DOHH2 (cell line): ENCODE results near the gene MLIP.

Experiments used
- EZH2phosphoT487 ChIP-seq: fragments of 200-600 bp; sonication (generic); IDR thresholded peaks from 2 replicates; pipeline ENCODE4 v1.6.1; 2017; ENCODE audit warnings: borderline replicate concordance, mild to moderate bottlenecking, antibody characterized with exemption, low read length, moderate library complexity, mixed read lengths
- TF ChIP-seq, protein P1 (sequence below): fragments of 200-600 bp; sonication (generic); IDR thresholded peaks from one replicate; pipeline ENCODE4 v1.5.1; 2014; ENCODE audit warnings: antibody characterized with exemption, mild to moderate bottlenecking, low read depth, low read length; ENCODE audit not compliant: poor library complexity, severe bottlenecking

- TF ChIP-seq, protein P1, sequence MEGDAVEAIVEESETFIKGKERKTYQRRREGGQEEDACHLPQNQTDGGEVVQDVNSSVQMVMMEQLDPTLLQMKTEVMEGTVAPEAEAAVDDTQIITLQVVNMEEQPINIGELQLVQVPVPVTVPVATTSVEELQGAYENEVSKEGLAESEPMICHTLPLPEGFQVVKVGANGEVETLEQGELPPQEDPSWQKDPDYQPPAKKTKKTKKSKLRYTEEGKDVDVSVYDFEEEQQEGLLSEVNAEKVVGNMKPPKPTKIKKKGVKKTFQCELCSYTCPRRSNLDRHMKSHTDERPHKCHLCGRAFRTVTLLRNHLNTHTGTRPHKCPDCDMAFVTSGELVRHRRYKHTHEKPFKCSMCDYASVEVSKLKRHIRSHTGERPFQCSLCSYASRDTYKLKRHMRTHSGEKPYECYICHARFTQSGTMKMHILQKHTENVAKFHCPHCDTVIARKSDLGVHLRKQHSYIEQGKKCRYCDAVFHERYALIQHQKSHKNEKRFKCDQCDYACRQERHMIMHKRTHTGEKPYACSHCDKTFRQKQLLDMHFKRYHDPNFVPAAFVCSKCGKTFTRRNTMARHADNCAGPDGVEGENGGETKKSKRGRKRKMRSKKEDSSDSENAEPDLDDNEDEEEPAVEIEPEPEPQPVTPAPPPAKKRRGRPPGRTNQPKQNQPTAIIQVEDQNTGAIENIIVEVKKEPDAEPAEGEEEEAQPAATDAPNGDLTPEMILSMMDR, result no peak
- TF ChIP-seq EZH2phosphoT487, result no peak
Measured at GRCh38 chr6:54084231-54084630, 27.0 kb upstream of the MLIP start.
